ENCODE results near the gene NGDN.

NGDN gene

DNA sequence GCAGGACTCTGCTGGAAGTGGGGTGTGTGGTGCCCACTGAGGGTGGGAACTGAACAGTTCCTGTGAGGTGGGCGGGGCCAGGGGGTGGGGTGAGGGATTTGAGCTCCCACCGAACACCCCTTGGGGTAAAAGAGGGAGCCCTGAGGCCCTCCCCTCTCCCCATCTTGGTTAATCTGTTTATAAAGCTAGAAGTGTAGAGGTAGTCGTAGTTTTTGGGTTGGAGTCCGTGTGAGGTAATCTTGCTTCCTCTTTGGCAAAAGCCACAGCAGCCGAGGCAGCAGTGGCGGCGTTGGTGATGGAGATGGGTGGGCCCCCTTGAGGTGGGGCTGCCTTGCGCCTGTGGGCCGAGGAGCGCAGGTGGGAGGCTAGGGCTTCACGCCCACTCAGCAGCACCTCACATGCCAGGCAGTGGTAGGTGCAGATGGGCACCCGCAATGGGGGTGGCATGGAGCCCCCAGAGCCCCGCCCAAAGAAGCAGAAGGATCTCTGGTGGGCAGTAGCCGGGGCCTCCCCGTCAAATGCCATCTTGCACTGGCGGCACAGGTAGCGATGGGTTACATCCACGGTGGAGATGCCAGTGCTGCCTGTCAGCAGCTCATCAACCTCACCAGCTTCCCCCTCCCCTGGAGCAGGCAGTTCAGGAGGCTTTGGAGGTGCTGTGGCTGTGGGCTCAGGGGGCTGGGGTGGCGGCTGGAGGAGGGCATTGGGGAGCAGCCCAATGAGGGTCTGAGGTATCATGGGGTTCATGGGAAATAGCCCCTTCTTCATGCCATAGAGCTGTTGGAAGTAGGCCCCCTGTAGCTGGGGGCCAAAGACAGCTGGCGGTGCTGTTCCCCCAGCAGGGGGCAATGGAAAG is 52.5 kb downstream of the NGDN start:
- DNase-seq (ENCODE audit: low read depth in 2 of 2) = no peak

DNA sequence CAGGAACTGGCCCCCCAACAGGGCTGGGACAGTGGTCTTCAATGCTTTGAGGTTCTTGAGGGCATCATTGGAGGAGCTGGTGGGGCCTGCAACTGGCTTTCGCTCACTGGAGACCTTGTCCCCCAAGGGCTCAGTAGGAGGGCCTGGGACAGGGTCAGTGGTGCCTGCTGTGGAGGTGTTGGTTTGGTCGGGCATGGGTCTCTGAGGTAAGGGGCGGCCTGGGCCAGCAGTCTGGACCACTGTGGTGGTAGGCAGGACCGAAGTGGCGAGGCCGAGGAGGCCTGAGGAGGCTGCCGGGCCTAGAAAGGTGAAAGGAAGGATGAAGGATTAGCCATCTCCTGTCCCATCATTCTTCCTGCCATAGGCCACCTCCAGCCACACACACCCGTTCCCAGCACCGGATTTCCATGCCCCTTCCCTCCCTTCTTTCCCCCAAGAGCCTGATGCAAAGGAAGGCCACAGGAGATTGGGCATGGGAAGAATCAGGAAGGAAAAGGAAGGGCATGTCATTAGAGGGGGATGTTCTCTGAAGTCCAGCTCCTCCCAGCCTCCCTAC is 53.2 kb downstream of the NGDN start:
- DNase-seq (ENCODE audit: low read depth in 2 of 2) = no peak

DNA sequence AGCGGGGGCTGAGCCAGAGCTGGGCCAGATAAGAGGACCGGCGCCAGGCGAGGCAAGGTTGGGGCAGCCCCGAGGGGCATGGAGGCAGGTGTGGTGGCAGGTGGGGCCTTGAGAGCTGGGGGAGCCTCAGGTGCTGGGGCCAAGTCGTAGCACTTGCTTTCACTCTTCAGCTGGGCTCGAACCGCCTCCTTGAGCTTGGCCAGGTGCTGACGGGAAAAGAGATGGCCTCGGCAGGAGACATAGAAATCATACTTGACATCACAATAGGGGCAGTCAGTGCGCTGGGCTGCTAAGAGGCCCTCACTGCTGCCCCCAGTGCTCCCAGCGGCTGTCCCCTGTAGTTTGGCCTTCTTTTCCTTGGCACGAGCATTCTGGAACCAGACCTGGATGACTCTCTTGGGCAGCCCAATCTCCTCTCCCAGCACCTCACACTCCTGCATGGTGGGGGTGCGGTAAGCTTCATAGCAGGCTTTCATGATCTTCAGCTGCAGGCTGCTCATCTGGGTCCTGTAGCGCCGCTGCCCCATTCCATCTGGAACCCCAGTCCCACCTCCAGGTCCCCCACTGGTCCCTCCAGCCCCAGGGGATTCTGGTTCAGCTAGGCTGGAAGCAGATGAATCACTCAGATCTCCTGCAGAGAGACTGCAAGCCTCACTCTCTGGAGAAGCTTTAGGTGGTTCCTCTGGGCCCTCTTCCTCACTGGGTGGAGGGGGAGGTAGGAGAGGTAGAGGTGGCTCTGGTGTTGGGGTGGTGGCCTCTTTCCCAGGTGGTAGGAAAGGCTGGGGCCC is 53.9 kb downstream of the NGDN start:
- no peak for DNase-seq (ENCODE audit: low read depth in 2 of 2)

DNA sequence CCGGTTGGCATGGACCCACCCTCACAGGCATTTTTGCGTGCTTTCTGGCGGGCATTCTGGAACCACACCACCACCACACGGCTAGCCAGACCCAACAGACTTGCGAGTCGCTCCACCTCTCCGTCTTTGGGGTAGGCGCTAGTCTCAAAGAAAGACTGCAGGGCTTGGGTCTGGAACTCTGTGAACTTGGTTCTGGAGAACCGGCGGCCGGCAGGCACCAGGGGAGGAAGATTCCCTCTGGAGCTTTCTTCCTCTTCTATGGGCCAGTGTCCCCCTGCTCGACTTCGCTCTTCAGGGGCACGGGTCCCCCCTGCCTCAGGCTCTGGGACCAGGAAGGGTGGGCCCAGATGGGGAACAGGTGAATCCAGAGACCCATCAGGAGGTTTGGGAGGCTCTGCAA is 55.5 kb downstream of the NGDN start:
- no peak for DNase-seq (ENCODE audit: low read depth in 2 of 2)

DNA sequence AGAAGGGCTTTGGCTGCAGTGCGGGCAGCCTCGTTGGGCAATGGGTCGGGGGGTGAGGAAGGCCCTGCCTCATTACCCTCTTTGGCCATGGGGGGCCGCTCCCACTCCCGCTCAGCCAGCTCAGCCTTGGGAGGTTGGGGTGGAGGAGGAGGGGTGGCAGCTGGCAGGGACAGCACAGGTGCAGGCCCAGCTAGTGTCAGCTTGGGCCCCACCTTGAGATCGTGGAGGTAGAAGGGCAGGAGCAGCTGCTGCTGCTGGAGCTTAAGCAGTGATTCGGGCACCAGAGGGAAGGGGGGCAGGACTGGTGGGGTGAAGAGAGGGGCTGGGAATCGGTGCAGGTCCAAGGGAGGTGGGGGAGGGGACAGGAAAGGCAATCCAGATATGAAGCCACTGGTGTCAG is 56.1 kb downstream of the NGDN start:
- no peak for DNase-seq (ENCODE audit: low read depth in 2 of 2)
